A549 (cell line): ENCODE data around the gene NRIP1.

ENCODE experiments used
- BHLHE40 ChIP-seq: IDR thresholded peaks from 2 replicates; pipeline ENCODE4 v1.6.1; 2012; ENCODE audit warnings: low read depth, low read length, inconsistent platforms
- CHD2 ChIP-seq: fragments of 150-350 bp; IDR thresholded peaks from 2 replicates; pipeline ENCODE4 v1.6.1; 2014; ENCODE audit warnings: low read length; ENCODE audit not compliant: partially characterized antibody
- CTCF ChIP-seq: fragments of >200 bp; sonication (Bioruptor Twin); formaldehyde crosslinking; IDR thresholded peaks from 3 replicates; pipeline ENCODE4 v1.5.1; 2016
- ESRRA ChIP-seq: fragments of 150-350 bp; IDR thresholded peaks from 2 replicates; pipeline ENCODE4 v1.6.1; 2014; ENCODE audit warnings: mild to moderate bottlenecking, low read length, borderline replicate concordance
- KDM5A ChIP-seq: fragments of 200-600 bp; sonication (generic); IDR thresholded peaks from 2 replicates; pipeline ENCODE4 v1.6.1; 2016; ENCODE audit warnings: antibody characterized with exemption, mild to moderate bottlenecking
- MAFK ChIP-seq: fragments of 450-650 bp; IDR thresholded peaks from 2 replicates; pipeline ENCODE4 v1.6.1; 2014; ENCODE audit not compliant: partially characterized antibody
- MAZ ChIP-seq: fragments of 150-350 bp; IDR thresholded peaks from 2 replicates; pipeline ENCODE4 v1.6.1; 2014; ENCODE audit warnings: antibody characterized with exemption, low read depth, low read length, borderline replicate concordance
- PBX3 ChIP-seq: IDR thresholded peaks from 2 replicates; pipeline ENCODE4 v1.6.1; 2012
- POLR2A ChIP-seq: IDR thresholded peaks from 2 replicates; pipeline ENCODE4 v1.6.1; 2012; ENCODE audit warnings: mild to moderate bottlenecking, low read length
- POLR2AphosphoS2 ChIP-seq: conservative IDR thresholded peaks from 2 replicates; pipeline ENCODE4 v1.6.1; 2012; ENCODE audit warnings: low read length, improper control_type of control experiment, inconsistent platforms
- RAD21 ChIP-seq, 2 experiments: fragments of >200 bp in 1 of 2; sonication (Bioruptor Twin) in 1 of 2; formaldehyde crosslinking in 1 of 2; IDR thresholded peaks in 1 of 2; conservative IDR thresholded peaks in 1 of 2; 2 replicates in 1 of 2; 3 replicates in 1 of 2; pipeline ENCODE4 v1.6.1; 2012 to 2018; ENCODE audit warnings: inconsistent platforms in 1 of 2
- TP53 ChIP-seq: fragments of 250-450 bp; sonication (Bioruptor Pico); IDR thresholded peaks from 2 replicates; pipeline ENCODE4 v1.5.0; 2021; ENCODE audit warnings: mild to moderate bottlenecking, moderate library complexity
- TF ChIP-seq, protein P1 (sequence below): fragments of 450-650 bp; IDR thresholded peaks from 2 replicates; pipeline ENCODE4 v1.6.1; 2014; ENCODE audit warnings: antibody characterized with exemption
- TF ChIP-seq, protein P2 (sequence below): IDR thresholded peaks from 2 replicates; pipeline ENCODE4 v1.6.1; 2012

DNA sequence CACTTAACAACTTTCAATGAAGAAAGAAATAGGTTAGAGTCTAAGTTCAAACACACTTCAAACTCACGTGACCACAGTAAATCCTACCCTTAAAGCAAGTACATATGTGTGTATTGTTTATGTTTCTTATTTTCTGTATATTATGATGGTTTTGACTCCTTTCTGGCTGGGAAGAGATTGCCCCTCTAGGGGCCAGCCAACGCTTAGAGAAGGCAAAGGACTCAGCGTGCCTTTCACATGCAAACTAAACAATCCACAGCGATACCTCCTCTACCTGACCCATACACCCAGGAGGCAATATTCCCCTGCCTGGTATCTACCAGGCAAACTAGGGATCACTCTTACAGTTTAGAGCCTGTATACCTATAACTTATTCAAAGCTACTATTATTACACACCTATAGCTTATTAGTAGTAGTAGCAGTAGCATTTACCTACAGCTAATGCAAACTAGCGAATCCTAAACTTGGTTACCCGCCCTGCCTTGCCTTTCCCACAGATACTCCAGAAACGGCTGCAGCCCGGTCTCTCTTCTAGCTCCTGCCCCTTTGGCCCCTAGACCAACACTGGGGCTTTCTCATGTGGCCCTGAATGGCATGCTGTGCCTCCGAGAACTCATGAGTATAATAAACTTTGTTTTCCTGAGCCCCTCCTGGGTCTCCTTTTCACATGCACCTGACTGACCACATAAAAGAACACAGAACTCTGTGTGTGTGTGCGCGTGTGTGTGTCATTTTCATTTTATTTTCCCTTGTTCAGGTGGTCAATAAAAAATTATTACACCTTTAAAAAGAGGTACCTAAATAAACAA, 14.0 kb downstream of the NRIP1 start:
- TF ChIP-seq TP53 (CRISPR knock-in tag), result no peak
- no peak for TF ChIP-seq CTCF
- TF ChIP-seq, protein P1, sequence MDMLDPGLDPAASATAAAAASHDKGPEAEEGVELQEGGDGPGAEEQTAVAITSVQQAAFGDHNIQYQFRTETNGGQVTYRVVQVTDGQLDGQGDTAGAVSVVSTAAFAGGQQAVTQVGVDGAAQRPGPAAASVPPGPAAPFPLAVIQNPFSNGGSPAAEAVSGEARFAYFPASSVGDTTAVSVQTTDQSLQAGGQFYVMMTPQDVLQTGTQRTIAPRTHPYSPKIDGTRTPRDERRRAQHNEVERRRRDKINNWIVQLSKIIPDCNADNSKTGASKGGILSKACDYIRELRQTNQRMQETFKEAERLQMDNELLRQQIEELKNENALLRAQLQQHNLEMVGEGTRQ, result no peak
- no peak for TF ChIP-seq KDM5A
- TF ChIP-seq CHD2, result no peak
- no peak for TF ChIP-seq PBX3
- no peak for TF ChIP-seq POLR2AphosphoS2
- TF ChIP-seq, protein P2, sequence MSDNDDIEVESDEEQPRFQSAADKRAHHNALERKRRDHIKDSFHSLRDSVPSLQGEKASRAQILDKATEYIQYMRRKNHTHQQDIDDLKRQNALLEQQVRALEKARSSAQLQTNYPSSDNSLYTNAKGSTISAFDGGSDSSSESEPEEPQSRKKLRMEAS, result no peak
- TF ChIP-seq BHLHE40, result no peak
- no peak for TF ChIP-seq RAD21 (conservative IDR thresholded peaks at IDR 0.05 in 1 of 2, IDR thresholded peaks at IDR 0.05 in 1 of 2)
- no peak for TF ChIP-seq MAZ
- TF ChIP-seq POLR2A, result no peak
- TF ChIP-seq ESRRA, result no peak
- TF ChIP-seq MAFK, result no peak
